ENCODE measurements around the gene GALNT8.

GALNT8 gene

GRCh38 chr12:4719821-4720636 is at the start of gene GALNT8:
Gene GALNT8, plus strand, starts transcription at chr12:4720400. Its CDS starts 278 bp downstream, at chr12:4720678.
- H3K27ac Mint-ChIP-seq, result no peak within 1 kb of the TSS
- DNase-seq (no peak), ATAC-seq (replicated peaks) (no peak)
- no peaks in the 10 kb centered on the region for H3K4me1 Mint-ChIP-seq
- H3K36me3 Mint-ChIP-seq, result peaks cover 0 to 4% of the 10 kb centered on the region in 2 donors
- no peak within 1 kb of the TSS for H3K4me3 Mint-ChIP-seq
- H3K9me3 Mint-ChIP-seq, result no peaks in the 10 kb centered on the region
- peaks cover 44 to 59% of the 10 kb centered on the region in 2 donors for H3K27me3 Mint-ChIP-seq

DNA sequence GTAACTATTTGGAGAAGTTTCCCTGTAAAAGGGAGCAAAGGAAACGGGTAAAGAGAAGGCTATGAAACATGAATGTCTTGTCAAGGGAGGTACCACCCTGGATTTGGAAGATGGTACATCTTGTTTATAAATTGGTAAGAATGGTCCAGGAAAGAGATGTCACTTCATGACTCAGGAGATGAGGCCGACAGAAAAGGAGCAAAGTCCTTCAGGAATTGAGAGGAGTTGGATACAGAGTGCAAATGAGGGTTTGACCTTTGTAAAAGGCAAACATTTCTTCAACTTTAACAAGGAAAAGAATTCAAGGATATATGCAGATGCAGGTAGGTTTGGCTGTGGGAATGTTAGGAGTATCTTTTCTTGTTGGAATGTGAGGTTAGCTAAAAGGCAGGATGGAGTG is 40.5 kb upstream of the GALNT8 start:
- ATAC-seq (replicated peaks) (no peak), DNase-seq (no peak)
- Mint-ChIP-seq H3K27ac (no peak overlapping the region), H3K4me1 (no peaks in the 10 kb centered on the region), H3K36me3 (peaks cover 29 to 45% of the 10 kb centered on the region in 2 donors), H3K27me3 (no peaks in the 10 kb centered on the region), H3K4me3 (no peak overlapping the region), H3K9me3 (no peaks in the 10 kb centered on the region)

- Mint-ChIP-seq H3K4me1 (peaks cover 0 to 2% of the 10 kb centered on the region in 2 donors), H3K27me3 (no peaks in the 10 kb centered on the region), H3K9me3 (no peaks in the 10 kb centered on the region), H3K4me3 (no peak overlapping the region), H3K36me3 (peaks cover 44 to 52% of the 10 kb centered on the region in 2 donors), H3K27ac (no peak overlapping the region)
- no peak for ATAC-seq (replicated peaks)
- no peak for DNase-seq
Measured at GRCh38 chr12:4681732-4682131, 38.5 kb upstream of the GALNT8 start.

- DNase-seq (no peak), ATAC-seq (replicated peaks) (no peak)
- Mint-ChIP-seq H3K27me3 (no peaks in the 10 kb centered on the region), H3K4me3 (no peak overlapping the region), H3K4me1 (peaks cover 2 to 4% of the 10 kb centered on the region in 2 donors), H3K27ac (no peak overlapping the region), H3K9me3 (no peaks in the 10 kb centered on the region), H3K36me3 (peaks cover 50 to 66% of the 10 kb centered on the region in 2 donors)
Measured at GRCh38 chr12:4685317-4685716, 34.9 kb upstream of the GALNT8 start.

GRCh38 chr12:4690760-4691159 is 29.4 kb upstream of the GALNT8 start:
- DNase-seq (no peak), ATAC-seq (replicated peaks) (no peak)
- no peaks in the 10 kb centered on the region for H3K27me3 Mint-ChIP-seq
- H3K4me1 Mint-ChIP-seq, result peaks cover 2 to 11% of the 10 kb centered on the region in 2 donors
- H3K9me3 Mint-ChIP-seq, result peaks cover 0 to 3% of the 10 kb centered on the region in 2 donors
- H3K36me3 Mint-ChIP-seq, result peaks cover 48 to 69% of the 10 kb centered on the region in 2 donors
- no peak overlapping the region for H3K4me3 Mint-ChIP-seq
- H3K27ac Mint-ChIP-seq, result no peak overlapping the region

DNA sequence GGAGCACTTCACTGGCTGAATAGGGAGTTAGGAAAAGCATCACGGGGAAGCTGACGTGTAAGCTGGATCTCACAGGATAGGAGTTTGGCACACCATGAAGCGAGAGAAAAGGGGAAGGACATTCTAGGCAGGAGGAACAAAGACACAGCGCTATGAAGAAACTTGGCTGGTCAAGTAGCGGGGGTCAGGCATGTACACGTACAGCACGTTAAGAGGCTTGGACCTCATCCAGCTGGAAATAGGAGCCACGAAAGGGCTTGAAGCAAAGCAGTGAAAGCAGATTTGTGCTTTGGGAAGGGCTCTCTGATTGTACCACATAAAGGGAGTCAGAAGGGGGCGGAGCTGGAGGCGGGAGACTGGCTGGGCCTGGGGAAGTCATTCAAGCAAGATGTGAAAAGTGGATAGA is 19.6 kb upstream of the GALNT8 start:
- Mint-ChIP-seq H3K27ac (no peak overlapping the region), H3K27me3 (peaks cover 0 to 5% of the 10 kb centered on the region in 2 donors), H3K4me1 (no peaks in the 10 kb centered on the region), H3K9me3 (no peaks in the 10 kb centered on the region), H3K4me3 (no peak overlapping the region), H3K36me3 (peaks cover 25 to 30% of the 10 kb centered on the region in 2 donors)
- ATAC-seq (replicated peaks) (no peak), DNase-seq (no peak)

GRCh38 chr12:4701395-4702190 is 18.6 kb upstream of the GALNT8 start:
- Mint-ChIP-seq H3K9me3 (no peaks in the 10 kb centered on the region), H3K36me3 (peaks cover 23 to 24% of the 10 kb centered on the region in 2 donors), H3K4me1 (no peaks in the 10 kb centered on the region), H3K27me3 (peaks cover 5 to 14% of the 10 kb centered on the region in 2 donors), H3K4me3 (no peak overlapping the region), H3K27ac (no peak overlapping the region)
- ATAC-seq (replicated peaks), result no peak
- no peak for DNase-seq

- Mint-ChIP-seq H3K36me3 (peaks cover 17 to 21% of the 10 kb centered on the region in 2 donors), H3K4me1 (no peaks in the 10 kb centered on the region), H3K9me3 (no peaks in the 10 kb centered on the region), H3K27me3 (peaks cover 5 to 24% of the 10 kb centered on the region in 2 donors), H3K27ac (no peak overlapping the region), H3K4me3 (no peak overlapping the region)
- no peak for DNase-seq
- no peak for ATAC-seq (replicated peaks)
Measured at GRCh38 chr12:4703676-4704075, 16.5 kb upstream of the GALNT8 start.

GRCh38 chr12:4705824-4706223 is 14.4 kb upstream of the GALNT8 start:
- DNase-seq (no peak), ATAC-seq (replicated peaks) (no peak)
- Mint-ChIP-seq H3K27ac (no peak overlapping the region), H3K27me3 (peaks cover 5 to 28% of the 10 kb centered on the region in 2 donors), H3K9me3 (no peaks in the 10 kb centered on the region), H3K4me3 (no peak overlapping the region), H3K36me3 (peaks cover 6 to 8% of the 10 kb centered on the region in 2 donors), H3K4me1 (no peaks in the 10 kb centered on the region)

- no peak overlapping the region for H3K4me3 Mint-ChIP-seq
Measured at GRCh38 chr12:4707306-4707705, 12.9 kb upstream of the GALNT8 start.

GRCh38 chr12:4710113-4710512 is 10.1 kb upstream of the GALNT8 start:
- Mint-ChIP-seq H3K9me3 (no peaks in the 10 kb centered on the region), H3K4me1 (no peaks in the 10 kb centered on the region), H3K27ac (no peak overlapping the region), H3K36me3 (no peaks in the 10 kb centered on the region), H3K27me3 (peaks cover 10 to 34% of the 10 kb centered on the region in 2 donors), H3K4me3 (no peak overlapping the region)
- ATAC-seq (replicated peaks) (no peak), DNase-seq (no peak)

More at GRCh38 chr12:4707306-4707705, 12.9 kb upstream of the GALNT8 start:
- H3K9me3 Mint-ChIP-seq, result no peaks in the 10 kb centered on the region
- H3K27me3 Mint-ChIP-seq, result peaks cover 10 to 28% of the 10 kb centered on the region in 2 donors
- no peak overlapping the region for H3K27ac Mint-ChIP-seq
- DNase-seq, result no peak
- no peaks in the 10 kb centered on the region for H3K4me1 Mint-ChIP-seq
- H3K36me3 Mint-ChIP-seq, result peaks cover 0 to 2% of the 10 kb centered on the region in 2 donors
- no peak for ATAC-seq (replicated peaks)

DNA sequence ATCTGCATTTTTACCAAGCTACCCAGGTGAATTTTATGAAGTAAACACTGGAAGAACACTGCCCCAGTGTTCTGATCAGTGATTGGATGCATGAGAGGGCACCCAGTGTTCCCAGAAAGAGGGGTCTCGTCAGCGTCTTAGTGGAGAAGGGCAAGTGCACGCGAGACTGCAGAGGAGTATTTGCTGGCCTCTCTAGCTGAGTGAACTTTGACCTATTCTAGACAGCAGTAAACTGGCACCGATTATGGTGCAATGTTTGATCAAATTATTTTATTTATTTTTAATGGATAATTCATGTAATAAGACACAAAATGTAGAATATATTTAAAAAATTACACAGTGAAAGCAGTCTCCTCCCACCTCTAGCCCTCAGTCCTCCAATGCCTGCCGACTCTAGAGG is 5.3 kb upstream of the GALNT8 start:
- Mint-ChIP-seq H3K4me3 (no peak overlapping the region), H3K9me3 (no peaks in the 10 kb centered on the region), H3K27me3 (peaks cover 20 to 36% of the 10 kb centered on the region in 2 donors), H3K36me3 (peaks cover 0 to 3% of the 10 kb centered on the region in 2 donors), H3K4me1 (no peaks in the 10 kb centered on the region), H3K27ac (no peak overlapping the region)
- ATAC-seq (replicated peaks) (no peak), DNase-seq (no peak)

DNA sequence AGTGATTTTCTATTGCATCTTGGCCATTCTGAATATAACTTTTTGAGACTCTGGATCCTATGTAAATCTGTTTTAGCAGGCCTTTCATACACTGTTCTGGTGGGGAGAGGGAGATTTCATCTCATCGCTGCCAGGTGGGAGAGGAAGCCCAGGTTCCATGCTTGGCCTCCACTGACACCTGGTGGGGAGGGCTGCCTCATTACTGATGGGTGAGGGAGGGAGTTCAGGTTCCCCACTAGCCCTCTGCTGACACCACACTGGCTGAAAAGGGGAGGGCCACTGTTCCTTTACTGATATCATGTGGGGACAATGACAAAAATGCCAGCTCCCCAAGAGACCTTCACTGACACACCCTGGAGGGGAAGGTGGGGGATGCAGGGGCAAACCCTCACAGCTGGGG is 2.4 kb upstream of the GALNT8 start:
- H3K4me1 Mint-ChIP-seq, result no peaks in the 10 kb centered on the region
- peaks cover 0 to 4% of the 10 kb centered on the region in 2 donors for H3K36me3 Mint-ChIP-seq
- DNase-seq (no peak), ATAC-seq (replicated peaks) (no peak)
- H3K27ac Mint-ChIP-seq, result no peak overlapping the region
- no peak overlapping the region for H3K4me3 Mint-ChIP-seq
- H3K27me3 Mint-ChIP-seq, result peaks cover 36 to 56% of the 10 kb centered on the region in 2 donors
- H3K9me3 Mint-ChIP-seq, result no peaks in the 10 kb centered on the region

GRCh38 chr12:4720637-4720995 is 416 bp downstream of the GALNT8 start:
- H3K27me3 Mint-ChIP-seq, result peaks cover 44 to 59% of the 10 kb centered on the region in 2 donors
- no peak for ATAC-seq (replicated peaks)
- no peaks in the 10 kb centered on the region for H3K4me1 Mint-ChIP-seq
- no peak overlapping the region for H3K4me3 Mint-ChIP-seq
- H3K27ac Mint-ChIP-seq, result no peak overlapping the region
- peaks cover 0 to 4% of the 10 kb centered on the region in 2 donors for H3K36me3 Mint-ChIP-seq
- DNase-seq, result no peak
- H3K9me3 Mint-ChIP-seq, result no peaks in the 10 kb centered on the region

All from stimulated activated naive B cell treated with anti-CD40 and anti-IgM and Interleukin-4, amounts not matched to agents 10 μg/mL and 1 μg/mL and 100 μg/mL, for 72 hours (primary cell).